Stromal cell of bone marrow (primary cell): ENCODE results near the gene UPK1A.

Source experiments
- DNase-seq: peaks from one replicate; pipeline ENCODE4 v3.0.0-alpha.2; 2012; ENCODE audit warnings: low read depth

UPK1A gene

GRCh38 chr19:35693422-35693821 is 27.1 kb downstream of the UPK1A start:
- no peak for DNase-seq

DNA sequence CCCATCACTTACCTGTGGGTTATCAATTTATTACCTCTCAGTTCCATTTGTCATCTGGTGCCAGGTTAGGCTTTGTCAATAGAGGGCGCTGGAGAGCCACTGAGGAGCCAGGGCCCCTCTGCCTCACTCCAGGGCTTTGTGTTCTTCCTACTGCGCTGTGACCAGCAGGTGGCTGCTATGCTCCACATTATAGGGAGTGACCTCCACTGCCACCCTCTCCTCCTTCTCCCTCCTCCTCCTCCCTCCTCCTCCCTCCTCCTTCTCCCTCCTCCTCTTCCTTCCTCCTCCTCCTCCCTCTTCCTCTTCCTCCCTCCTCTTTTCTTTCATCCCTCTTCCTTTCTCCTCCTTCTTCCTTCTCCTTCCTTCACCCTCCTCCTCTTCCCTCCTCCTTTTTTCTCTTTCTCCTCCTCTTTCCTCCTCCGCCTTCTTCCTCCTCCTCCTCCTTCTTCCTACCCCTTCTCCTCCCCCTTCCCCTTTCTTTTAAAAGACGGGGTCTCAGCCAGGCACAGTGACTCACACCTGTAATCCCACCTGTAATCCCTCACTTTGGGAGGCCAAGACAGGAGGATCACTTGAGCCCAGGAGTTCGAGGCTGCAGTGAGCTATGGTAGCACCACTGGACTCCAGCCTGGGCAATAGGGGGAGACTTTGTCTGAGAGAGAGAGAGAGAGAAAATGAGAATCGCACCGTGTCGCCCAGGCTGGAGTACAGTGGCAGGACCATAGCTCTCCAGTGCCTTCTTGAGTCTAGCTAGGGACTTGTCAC is 27.7 kb downstream of the UPK1A start:
- peak; percentile 76 for DNase-seq

DNA sequence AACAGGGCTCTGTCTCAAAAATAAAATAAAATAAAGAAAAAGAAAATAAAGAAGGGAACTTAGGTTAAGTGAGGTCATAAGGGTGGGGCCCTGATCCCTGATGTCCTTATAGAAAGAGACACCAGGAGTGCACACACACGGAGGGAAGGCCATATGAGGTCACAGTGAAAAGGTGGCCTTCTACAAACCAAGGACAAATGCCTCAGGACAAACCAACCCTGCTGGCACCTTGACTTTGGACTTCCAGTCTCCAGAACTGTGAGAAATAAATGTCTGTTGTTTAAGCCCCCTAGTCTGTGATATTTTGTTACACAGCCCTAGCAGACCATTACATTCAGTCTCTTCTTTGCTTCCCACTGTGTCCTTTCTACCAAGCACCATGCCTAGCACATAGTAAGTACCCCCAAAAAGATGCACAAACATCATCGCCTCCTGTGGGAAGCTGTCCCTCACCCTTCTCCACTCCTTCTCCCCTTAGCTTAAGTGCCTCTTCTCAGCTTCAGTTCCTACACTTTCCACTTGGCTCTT is 29.6 kb downstream of the UPK1A start:
- DNase-seq: no peak

- no peak for DNase-seq
These were observed 30.5 kb downstream of the UPK1A start for GRCh38 chr19:35696835-35697234.

GRCh38 chr19:35702223-35703012 is 36.1 kb downstream of the UPK1A start:
- peak; percentile 98 for DNase-seq

DNA sequence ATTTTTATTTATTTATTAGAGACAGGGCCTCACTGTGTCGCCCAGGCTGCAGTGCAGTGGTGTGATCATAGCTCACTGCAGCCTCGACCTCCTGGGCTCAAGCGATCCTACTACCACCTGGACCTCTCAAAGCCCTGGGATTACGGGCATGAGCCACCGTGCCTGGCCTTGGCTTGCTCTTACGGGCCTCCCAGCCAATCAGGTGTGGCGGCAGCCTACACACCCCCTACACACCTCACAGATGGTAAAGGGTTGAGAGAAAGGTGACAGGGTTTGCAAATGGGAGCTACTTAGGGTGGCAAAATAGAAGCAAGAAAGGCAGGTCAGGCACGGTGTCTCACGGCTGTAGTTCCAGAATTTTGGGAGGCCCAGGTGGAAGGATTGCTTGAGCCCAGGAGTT is 37.0 kb downstream of the UPK1A start:
- DNase-seq: no peak

- DNase-seq: peak; percentile 27
These were observed 37.9 kb downstream of the UPK1A start, which contains the start of gene ZBTB32 for GRCh38 chr19:35704218-35704617. TSS of gene ZBTB32 (plus strand) at chr19:35704558. CDS start at chr19:35714627, 10,069 bp downstream.

- no peak for DNase-seq
These were observed 42.1 kb downstream of the UPK1A start for GRCh38 chr19:35708391-35708790.

DNA sequence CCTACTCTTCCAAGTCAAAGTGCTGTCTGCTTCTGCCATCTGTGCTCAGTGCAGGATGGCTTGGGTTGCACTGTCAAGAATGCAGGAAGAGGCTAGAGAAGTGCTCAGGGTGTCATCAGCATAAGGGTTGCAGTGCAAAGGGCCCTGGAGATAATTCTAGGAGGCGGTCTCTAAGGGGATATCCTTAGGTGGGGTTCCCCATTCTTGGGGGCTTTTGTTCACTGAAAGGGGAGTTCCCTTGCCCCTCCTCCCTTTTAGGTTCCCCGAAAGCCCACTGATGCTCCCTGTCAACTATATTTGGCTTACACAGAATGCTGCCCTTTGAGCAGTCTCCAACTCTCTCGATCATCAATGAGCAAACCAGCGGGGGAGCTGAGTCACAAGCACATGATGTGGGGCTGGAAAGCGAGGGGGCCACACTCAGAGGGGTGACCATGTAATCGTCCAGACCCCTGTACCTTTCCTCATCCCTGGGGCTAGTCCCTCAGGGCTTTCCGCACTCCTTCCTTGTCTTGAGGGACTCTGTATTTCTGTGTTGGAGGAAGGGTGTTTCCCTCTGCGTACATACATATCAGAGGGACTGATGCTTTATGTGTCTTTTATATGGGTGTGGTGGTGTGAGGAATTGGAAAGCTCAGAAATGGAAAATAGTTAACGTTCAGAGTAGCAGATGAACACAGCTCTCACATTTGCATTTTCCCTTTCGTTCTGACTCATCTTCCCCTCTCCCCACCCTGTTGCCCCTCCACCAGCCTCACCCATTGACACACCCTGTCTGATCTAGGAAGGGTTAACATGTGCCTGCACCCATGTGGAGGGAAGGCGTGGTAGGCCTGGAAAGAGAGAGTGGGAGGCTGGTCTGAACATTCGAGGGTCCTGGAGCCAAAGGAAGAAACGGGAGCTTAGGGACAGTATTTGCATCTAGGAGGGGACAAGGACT is 44.7 kb downstream of the UPK1A start:
- no peak for DNase-seq

GRCh38 chr19:35712567-35713505 is 46.5 kb downstream of the UPK1A start:
- no peak for DNase-seq

- no peak for DNase-seq
These were observed 47.2 kb downstream of the UPK1A start for GRCh38 chr19:35713506-35713850.

DNA sequence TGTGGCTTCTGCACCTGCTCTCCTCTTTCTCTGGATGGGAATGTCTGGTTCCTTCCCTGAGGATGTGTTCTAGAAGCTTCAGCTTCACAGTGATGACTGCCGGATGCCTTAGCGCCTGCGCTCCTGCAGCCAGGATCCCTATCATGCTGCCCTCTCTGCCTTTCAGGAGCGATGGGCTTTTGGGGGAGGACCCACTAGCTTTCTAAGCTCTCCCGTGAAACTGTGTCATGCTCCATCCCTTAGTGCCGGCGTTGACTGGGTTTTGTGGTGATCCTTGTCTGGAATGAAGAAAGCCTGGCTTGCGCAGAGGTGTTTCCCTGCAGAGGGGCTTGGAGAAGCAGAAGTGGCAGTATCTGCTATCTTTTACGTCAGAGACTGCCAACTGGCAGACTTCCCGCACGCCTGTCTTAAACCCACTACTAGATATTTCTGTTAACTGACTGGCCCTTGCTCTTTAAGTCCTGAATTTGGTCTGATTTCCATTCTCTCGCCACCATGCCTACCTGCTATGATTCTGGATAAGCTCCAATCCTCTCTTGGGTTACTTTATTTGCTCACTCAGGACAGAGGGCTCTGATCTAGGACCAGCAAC is 47.7 kb downstream of the UPK1A start:
- DNase-seq: no peak

DNA sequence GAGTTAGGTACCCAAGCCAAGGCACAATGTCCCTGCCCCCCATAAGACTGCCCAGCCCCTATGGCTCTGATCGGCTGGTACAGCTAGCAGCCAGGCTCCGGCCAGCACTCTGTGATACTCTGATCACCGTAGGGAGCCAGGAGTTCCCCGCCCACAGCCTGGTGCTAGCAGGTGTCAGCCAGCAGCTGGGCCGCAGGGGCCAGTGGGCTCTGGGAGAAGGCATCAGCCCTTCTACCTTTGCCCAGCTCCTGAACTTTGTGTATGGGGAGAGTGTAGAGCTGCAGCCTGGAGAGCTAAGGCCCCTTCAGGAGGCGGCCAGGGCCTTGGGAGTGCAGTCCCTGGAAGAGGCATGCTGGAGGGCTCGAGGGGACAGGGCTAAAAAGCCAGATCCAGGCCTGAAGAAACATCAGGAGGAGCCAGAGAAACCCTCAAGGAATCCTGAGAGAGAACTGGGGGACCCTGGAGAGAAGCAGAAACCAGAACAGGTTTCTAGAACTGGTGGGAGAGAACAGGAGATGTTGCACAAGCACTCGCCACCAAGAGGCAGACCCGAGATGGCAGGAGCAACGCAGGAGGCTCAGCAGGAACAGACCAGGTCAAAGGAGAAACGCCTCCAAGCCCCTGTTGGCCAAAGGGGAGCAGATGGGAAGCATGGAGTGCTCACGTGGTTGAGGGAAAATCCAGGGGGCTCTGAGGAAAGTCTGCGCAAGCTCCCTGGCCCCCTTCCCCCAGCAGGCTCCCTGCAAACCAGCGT is 48.5 kb downstream of the UPK1A start:
- no peak for DNase-seq

DNA sequence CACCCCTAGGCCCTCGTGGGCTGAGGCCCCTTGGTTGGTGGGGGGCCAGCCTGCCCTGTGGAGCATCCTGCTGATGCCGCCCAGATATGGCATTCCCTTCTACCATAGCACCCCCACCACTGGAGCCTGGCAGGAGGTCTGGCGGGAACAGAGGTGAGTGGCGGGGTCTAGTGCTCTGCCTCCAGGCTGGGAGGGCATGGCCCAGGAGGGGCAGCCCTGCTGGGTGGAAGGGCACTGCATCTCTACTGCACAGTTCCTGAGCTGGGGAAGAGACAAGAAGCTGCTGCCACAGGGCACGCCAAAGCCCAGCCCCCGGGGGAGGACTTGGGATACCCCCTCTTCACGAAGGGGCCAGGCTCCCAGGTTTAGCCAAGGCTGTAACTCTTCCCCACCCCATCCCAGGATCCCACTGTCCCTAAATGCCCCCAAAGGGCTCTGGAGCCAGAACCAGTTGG is 49.1 kb downstream of the UPK1A start:
- no peak for DNase-seq

- DNase-seq: no peak
These were observed 49.9 kb downstream of the UPK1A start for GRCh38 chr19:35715981-35716800.

DNA sequence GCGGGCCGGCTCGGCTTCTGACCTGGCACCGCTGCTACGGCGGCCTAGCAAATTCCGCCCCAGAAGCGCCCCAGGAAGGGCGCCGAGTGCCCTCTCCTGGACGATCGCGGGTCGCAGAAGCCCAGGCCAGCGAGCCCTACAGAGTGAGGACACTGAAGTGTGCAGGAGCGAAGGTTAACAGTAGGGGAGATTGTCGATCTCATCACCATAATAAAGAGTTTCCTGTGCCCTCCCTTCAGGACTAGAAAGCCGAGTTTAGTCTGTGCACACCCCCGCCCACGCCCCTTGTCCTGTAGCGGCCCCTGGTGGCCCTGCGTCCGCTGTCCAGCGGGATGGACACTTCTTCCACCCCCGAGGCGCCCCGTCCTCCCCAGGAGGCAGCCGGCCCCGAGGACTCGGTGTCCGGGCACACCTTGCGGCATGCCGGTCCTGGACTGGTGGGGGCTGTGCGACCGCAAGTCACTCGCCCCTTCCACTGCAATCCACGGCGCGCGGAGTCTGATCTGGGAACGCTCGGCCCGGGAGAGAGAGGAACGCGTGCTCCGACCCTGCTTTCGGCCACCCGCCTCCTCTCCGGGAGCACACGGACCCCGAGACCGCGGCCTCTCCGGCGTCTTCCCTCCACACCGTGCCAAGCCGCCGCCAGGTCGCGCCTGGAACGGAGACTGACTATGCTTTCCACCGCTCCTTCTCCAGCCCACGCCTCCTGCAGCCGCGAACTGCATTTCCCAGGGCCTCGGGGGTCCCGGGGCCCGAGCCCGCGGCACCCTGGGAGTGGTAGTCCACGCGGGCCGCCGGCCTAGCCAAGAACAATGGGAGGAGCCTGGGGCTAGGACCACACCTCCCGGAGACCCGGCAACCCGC is 50.7 kb downstream of the UPK1A start:
- peak; percentile 92 for DNase-seq

DNA sequence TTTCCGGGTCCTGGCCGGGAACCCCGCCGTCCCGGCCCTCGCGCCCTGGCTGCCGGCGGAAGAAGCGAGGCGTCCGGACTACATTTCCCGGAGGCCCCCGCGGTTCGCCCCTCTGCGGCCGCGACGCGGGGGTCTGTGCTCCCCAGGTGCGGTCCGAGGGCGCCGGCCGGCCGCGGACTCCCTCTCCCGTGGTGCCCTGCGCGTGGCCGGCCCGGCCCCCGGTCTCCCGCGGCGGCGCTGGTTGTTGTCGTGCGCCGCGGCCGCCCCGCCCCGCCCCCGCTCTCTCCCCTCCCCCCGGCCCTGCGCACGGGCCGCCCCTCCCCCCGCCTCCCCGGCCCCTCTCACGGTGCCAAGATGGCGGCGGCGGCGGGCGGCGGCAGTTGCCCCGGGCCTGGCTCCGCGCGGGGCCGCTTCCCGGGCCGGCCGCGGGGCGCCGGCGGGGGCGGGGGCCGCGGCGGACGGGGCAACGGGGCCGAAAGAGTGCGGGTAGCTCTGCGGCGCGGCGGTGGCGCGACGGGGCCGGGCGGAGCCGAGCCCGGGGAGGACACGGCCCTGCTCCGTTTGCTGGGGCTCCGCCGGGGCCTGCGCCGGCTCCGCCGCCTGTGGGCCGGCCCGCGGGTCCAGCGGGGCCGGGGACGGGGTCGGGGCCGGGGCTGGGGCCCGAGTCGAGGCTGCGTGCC is 51.5 kb downstream of the UPK1A start, which contains the start of gene KMT2B:
Gene KMT2B, plus strand, starts transcription at position 339 of the 680 bp plus-strand sequence. Its CDS starts 16 bp downstream, at position 355.
- DNase-seq: no peak
